ENCODE results near the gene GARIN1A.
"Not testable (repeated sequence)": the region's sequence is repeated elsewhere in the genome, so short reads cannot be mapped to it uniquely, and the experiment has no call there.

Gene GARIN1A

GRCh38 chr7:128671992-128672391 is at the start of gene GARIN1A:
Gene GARIN1A, plus strand, starts transcription at chr7:128672292. Its CDS starts 106 bp downstream, at chr7:128672398.
- no peak within 1 kb of the TSS for H3K4me3 ChIP-seq (ENCODE audit: low read length)
- H3K36me3 ChIP-seq (ENCODE audit: control insufficient read depth, insufficient read depth, low read length) = no peaks in the 10 kb centered on the region
- H3K9ac ChIP-seq (ENCODE audit: low read length) = no peak within 1 kb of the TSS
- no peaks in the 10 kb centered on the region for H3K9me3 ChIP-seq (ENCODE audit: control insufficient read depth, low read length)
- H3K27me3 ChIP-seq (ENCODE audit: control insufficient read depth, insufficient read depth, low read length) = no peaks in the 10 kb centered on the region
- H3K4me1 ChIP-seq (ENCODE audit: control insufficient read depth, insufficient read depth, low read length) = no peaks in the 10 kb centered on the region

GRCh38 chr7:128627124-128627523 is 45.0 kb upstream of the GARIN1A start:
- H3K4me1 ChIP-seq (ENCODE audit: control insufficient read depth, insufficient read depth, low read length); H3K4me3 ChIP-seq (ENCODE audit: low read length); H3K36me3 ChIP-seq (ENCODE audit: control insufficient read depth, insufficient read depth, low read length); H3K27me3 ChIP-seq (ENCODE audit: control insufficient read depth, insufficient read depth, low read length); H3K9me3 ChIP-seq (ENCODE audit: control insufficient read depth, low read length); H3K9ac ChIP-seq (ENCODE audit: low read length): not testable (repeated sequence)

GRCh38 chr7:128633915-128634314 is 38.2 kb upstream of the GARIN1A start:
- not testable (repeated sequence) for H3K36me3 ChIP-seq (ENCODE audit: control insufficient read depth, insufficient read depth, low read length); H3K9ac ChIP-seq (ENCODE audit: low read length); H3K4me3 ChIP-seq (ENCODE audit: low read length); H3K9me3 ChIP-seq (ENCODE audit: control insufficient read depth, low read length); H3K4me1 ChIP-seq (ENCODE audit: control insufficient read depth, insufficient read depth, low read length); H3K27me3 ChIP-seq (ENCODE audit: control insufficient read depth, insufficient read depth, low read length)

- H3K4me3 ChIP-seq (ENCODE audit: low read length); H3K27me3 ChIP-seq (ENCODE audit: control insufficient read depth, insufficient read depth, low read length); H3K36me3 ChIP-seq (ENCODE audit: control insufficient read depth, insufficient read depth, low read length); H3K9ac ChIP-seq (ENCODE audit: low read length); H3K9me3 ChIP-seq (ENCODE audit: control insufficient read depth, low read length); H3K4me1 ChIP-seq (ENCODE audit: control insufficient read depth, insufficient read depth, low read length): not testable (repeated sequence)
These were observed 26.9 kb upstream of the GARIN1A start for GRCh38 chr7:128645206-128645605.

GRCh38 chr7:128645844-128646243 is 26.2 kb upstream of the GARIN1A start:
- not testable (repeated sequence) for H3K9ac ChIP-seq (ENCODE audit: low read length); H3K36me3 ChIP-seq (ENCODE audit: control insufficient read depth, insufficient read depth, low read length); H3K27me3 ChIP-seq (ENCODE audit: control insufficient read depth, insufficient read depth, low read length); H3K9me3 ChIP-seq (ENCODE audit: control insufficient read depth, low read length); H3K4me1 ChIP-seq (ENCODE audit: control insufficient read depth, insufficient read depth, low read length); H3K4me3 ChIP-seq (ENCODE audit: low read length)

- H3K9ac ChIP-seq (ENCODE audit: low read length); H3K4me1 ChIP-seq (ENCODE audit: control insufficient read depth, insufficient read depth, low read length); H3K9me3 ChIP-seq (ENCODE audit: control insufficient read depth, low read length); H3K4me3 ChIP-seq (ENCODE audit: low read length); H3K27me3 ChIP-seq (ENCODE audit: control insufficient read depth, insufficient read depth, low read length); H3K36me3 ChIP-seq (ENCODE audit: control insufficient read depth, insufficient read depth, low read length): not testable (repeated sequence)
These were observed 25.2 kb upstream of the GARIN1A start for GRCh38 chr7:128646877-128647276.

GRCh38 chr7:128651096-128651495 is 21.0 kb upstream of the GARIN1A start:
- H3K4me3 ChIP-seq (ENCODE audit: low read length); H3K9ac ChIP-seq (ENCODE audit: low read length); H3K4me1 ChIP-seq (ENCODE audit: control insufficient read depth, insufficient read depth, low read length); H3K36me3 ChIP-seq (ENCODE audit: control insufficient read depth, insufficient read depth, low read length); H3K9me3 ChIP-seq (ENCODE audit: control insufficient read depth, low read length); H3K27me3 ChIP-seq (ENCODE audit: control insufficient read depth, insufficient read depth, low read length): not testable (repeated sequence)

GRCh38 chr7:128652606-128653005 is 19.5 kb upstream of the GARIN1A start:
- H3K4me1 ChIP-seq (ENCODE audit: control insufficient read depth, insufficient read depth, low read length); H3K27me3 ChIP-seq (ENCODE audit: control insufficient read depth, insufficient read depth, low read length); H3K9ac ChIP-seq (ENCODE audit: low read length); H3K36me3 ChIP-seq (ENCODE audit: control insufficient read depth, insufficient read depth, low read length); H3K9me3 ChIP-seq (ENCODE audit: control insufficient read depth, low read length); H3K4me3 ChIP-seq (ENCODE audit: low read length): not testable (repeated sequence)

- H3K9ac ChIP-seq (ENCODE audit: low read length); H3K27me3 ChIP-seq (ENCODE audit: control insufficient read depth, insufficient read depth, low read length); H3K36me3 ChIP-seq (ENCODE audit: control insufficient read depth, insufficient read depth, low read length); H3K4me1 ChIP-seq (ENCODE audit: control insufficient read depth, insufficient read depth, low read length); H3K9me3 ChIP-seq (ENCODE audit: control insufficient read depth, low read length); H3K4me3 ChIP-seq (ENCODE audit: low read length): not testable (repeated sequence)
These were observed 18.9 kb upstream of the GARIN1A start for GRCh38 chr7:128653197-128653596.

- not testable (repeated sequence) for H3K4me1 ChIP-seq (ENCODE audit: control insufficient read depth, insufficient read depth, low read length); H3K4me3 ChIP-seq (ENCODE audit: low read length); H3K36me3 ChIP-seq (ENCODE audit: control insufficient read depth, insufficient read depth, low read length); H3K9me3 ChIP-seq (ENCODE audit: control insufficient read depth, low read length); H3K27me3 ChIP-seq (ENCODE audit: control insufficient read depth, insufficient read depth, low read length); H3K9ac ChIP-seq (ENCODE audit: low read length)
These were observed 18.0 kb upstream of the GARIN1A start for GRCh38 chr7:128654080-128654479.

GRCh38 chr7:128654501-128654900 is 17.6 kb upstream of the GARIN1A start:
- H3K4me1 ChIP-seq (ENCODE audit: control insufficient read depth, insufficient read depth, low read length); H3K9ac ChIP-seq (ENCODE audit: low read length); H3K36me3 ChIP-seq (ENCODE audit: control insufficient read depth, insufficient read depth, low read length); H3K9me3 ChIP-seq (ENCODE audit: control insufficient read depth, low read length); H3K27me3 ChIP-seq (ENCODE audit: control insufficient read depth, insufficient read depth, low read length); H3K4me3 ChIP-seq (ENCODE audit: low read length): not testable (repeated sequence)

GRCh38 chr7:128658428-128658827 is 13.7 kb upstream of the GARIN1A start:
- not testable (repeated sequence) for H3K4me3 ChIP-seq (ENCODE audit: low read length); H3K36me3 ChIP-seq (ENCODE audit: control insufficient read depth, insufficient read depth, low read length); H3K4me1 ChIP-seq (ENCODE audit: control insufficient read depth, insufficient read depth, low read length); H3K27me3 ChIP-seq (ENCODE audit: control insufficient read depth, insufficient read depth, low read length); H3K9me3 ChIP-seq (ENCODE audit: control insufficient read depth, low read length); H3K9ac ChIP-seq (ENCODE audit: low read length)

GRCh38 chr7:128660596-128660995 is 11.5 kb upstream of the GARIN1A start:
- Histone ChIP-seq H3K9ac (ENCODE audit: low read length) (no peak overlapping the region), H3K27me3 (ENCODE audit: control insufficient read depth, insufficient read depth, low read length) (no peaks in the 10 kb centered on the region), H3K4me1 (ENCODE audit: control insufficient read depth, insufficient read depth, low read length) (no peaks in the 10 kb centered on the region), H3K36me3 (ENCODE audit: control insufficient read depth, insufficient read depth, low read length) (no peaks in the 10 kb centered on the region), H3K4me3 (ENCODE audit: low read length) (no peak overlapping the region), H3K9me3 (ENCODE audit: control insufficient read depth, low read length) (no peaks in the 10 kb centered on the region)

Measured in mucosa of stomach (tissue), 1 donor.